Endothelial cell of umbilical vein (primary cell): ENCODE data around the gene NUCKS1. TPM values are rescaled to one million over a fixed set of nuclear protein-coding genes. Genes with fewer than 3 reads are reported as not detected.

Source experiments
- BruUV-seq: library from RNA; stranded (reverse); fragments of 400-500 nt; replicated peaks from 2 replicates; lab custom pipeline; 2021; lab: Mats Ljungman, UMichigan
- CTCF ChIA-PET: fragments of 300-600, 350-600 bp; sonication (Branson Sonifier 250); formaldehyde crosslinking; loops from one replicate; lab custom pipeline; 2021; ENCODE audit warnings: antibody characterized with exemption, inconsistent platforms; lab: Charles Lee
- POLR2A ChIA-PET: fragments of 300-600, 350-600 bp; sonication (Branson Sonifier 250); formaldehyde crosslinking; loops from one replicate; lab custom pipeline; 2021; ENCODE audit warnings: antibody characterized with exemption, inconsistent platforms; lab: Charles Lee
- DNase-seq: peaks from one replicate; pipeline ENCODE4 v3.0.0-alpha.2; 2011; ENCODE audit warnings: low read depth, low spot score
- FAIRE-seq: peaks from 2 replicates; lab custom pipeline; 2011; peaks lifted over from hg19 to GRCh38; lab: Jason Lieb, UNC
- H2AFZ ChIP-seq: 2 replicates; pipeline ENCODE4 v1.6.0; 2012; ENCODE audit warnings: low read depth, low read length, control low read depth, inconsistent platforms
- H3K27ac ChIP-seq: 2 replicates; pipeline ENCODE4 v1.5.1; 2011; ENCODE audit warnings: low read depth, mild to moderate bottlenecking, control low read depth, low read length, moderate library complexity; ENCODE audit not compliant: insufficient read depth
- H3K27me3 ChIP-seq, 2 experiments: 2 replicates each; pipeline versions ENCODE4 v1.6.0 to v1.6.1; 2011; ENCODE audit warnings: low read length in 2 of 2, mixed read lengths in 1 of 2; ENCODE audit not compliant: control insufficient read depth in 2 of 2, insufficient read depth in 2 of 2
- H3K36me3 ChIP-seq, 2 experiments: 2 replicates in 1 of 2; 3 replicates in 1 of 2; pipeline ENCODE4 v1.5.1; 2011; ENCODE audit warnings: low read length in 2 of 2, mild to moderate bottlenecking in 1 of 2, moderate library complexity in 1 of 2; ENCODE audit not compliant: control insufficient read depth in 2 of 2, insufficient read depth in 2 of 2; ENCODE audit errors: extremely low read depth in 1 of 2
- H3K4me1 ChIP-seq: 3 replicates; pipeline ENCODE4 v1.5.1; 2011; ENCODE audit warnings: mild to moderate bottlenecking, low read length; ENCODE audit not compliant: control insufficient read depth, insufficient read depth; ENCODE audit errors: extremely low read depth
- H3K4me2 ChIP-seq: 2 replicates; pipeline ENCODE4 v1.6.1; 2011; ENCODE audit warnings: low read length, control low read depth, mixed read lengths; ENCODE audit not compliant: insufficient read depth
- H3K4me3 ChIP-seq, 3 experiments: fragments of 200-600 bp in 1 of 3; sonication (generic), shearing (Covaris generic) in 1 of 3; replicated peaks in 1 of 3; 2 replicates each; pipeline ENCODE4 v1.5.1; 2011 to 2016; ENCODE audit warnings: control low read depth in 3 of 3, low read length in 3 of 3, mild to moderate bottlenecking in 2 of 3, inconsistent platforms in 1 of 3, low read depth in 1 of 3, moderate library complexity in 1 of 3; ENCODE audit not compliant: insufficient read depth in 1 of 3
- H3K79me2 ChIP-seq: 2 replicates; pipeline ENCODE4 v1.6.0; 2012; ENCODE audit warnings: low read length, inconsistent platforms; ENCODE audit not compliant: control insufficient read depth, insufficient read depth
- H3K9ac ChIP-seq: replicated peaks from 2 replicates; pipeline ENCODE3; 2011; ENCODE audit warnings: low read length, control low read depth; ENCODE audit not compliant: insufficient read depth; ENCODE audit errors: extremely low read depth
- H3K9me1 ChIP-seq: replicated peaks from 3 replicates; pipeline ENCODE4 v1.6.0; 2011; ENCODE audit warnings: mild to moderate bottlenecking, low read length; ENCODE audit not compliant: control insufficient read depth, insufficient read depth; ENCODE audit errors: extremely low read depth
- H3K9me3 ChIP-seq: replicated peaks from 2 replicates; pipeline ENCODE4 v1.5.1; 2012; ENCODE audit warnings: low read length, inconsistent platforms; ENCODE audit not compliant: control insufficient read depth, insufficient read depth
- H4K20me1 ChIP-seq: replicated peaks from 2 replicates; pipeline ENCODE3; 2011; ENCODE audit warnings: mild to moderate bottlenecking, low read length; ENCODE audit not compliant: control insufficient read depth, insufficient read depth; ENCODE audit errors: extremely low read depth
- CTCF ChIP-seq, 2 donors: IDR thresholded peaks; 1 replicate in 1 of 2; 2 replicates in 1 of 2; pipeline ENCODE4 v1.5.1; 2011; ENCODE audit warnings: low read length in 2 of 2, mild to moderate bottlenecking in 2 of 2, moderate library complexity in 2 of 2, control low read depth in 1 of 2, inconsistent platforms in 1 of 2, low read depth in 1 of 2; ENCODE audit not compliant: insufficient read depth in 1 of 2; ENCODE audit errors: extremely low read depth in 1 of 2
- EZH2 ChIP-seq: IDR thresholded peaks from 2 replicates; pipeline ENCODE4 v1.6.1; 2012; ENCODE audit warnings: borderline replicate concordance, low read depth, mild to moderate bottlenecking, moderate library complexity, low read length, inconsistent platforms; ENCODE audit not compliant: severe bottlenecking
- FOS ChIP-seq: IDR thresholded peaks from 2 replicates; pipeline ENCODE4 v1.6.1; 2011; ENCODE audit warnings: mild to moderate bottlenecking, low read length, moderate library complexity, borderline replicate concordance; ENCODE audit not compliant: insufficient read depth
- GATA2 ChIP-seq: IDR thresholded peaks from 2 replicates; pipeline ENCODE4 v1.7.0; 2011; ENCODE audit warnings: low read depth, mild to moderate bottlenecking, moderate library complexity, mixed read lengths, low read length; ENCODE audit not compliant: insufficient read length, insufficient read depth
- JUN ChIP-seq: IDR thresholded peaks from 2 replicates; pipeline ENCODE4 v1.6.1; 2011; ENCODE audit warnings: borderline replicate concordance, low read depth; ENCODE audit not compliant: insufficient read length, insufficient read depth
- MAX ChIP-seq: IDR thresholded peaks from 2 replicates; pipeline ENCODE4 v1.6.1; 2011; ENCODE audit not compliant: insufficient read depth, insufficient read length
- MYC ChIP-seq: IDR thresholded peaks from one replicate; pipeline ENCODE4 v1.6.1; 2011; ENCODE audit warnings: mild to moderate bottlenecking, low read depth, low read length
- POLR2A ChIP-seq: IDR thresholded peaks from 2 replicates; pipeline ENCODE4 v1.6.1; 2012; ENCODE audit warnings: low read depth, mild to moderate bottlenecking, control low read depth, low read length
- POLR2AphosphoS5 ChIP-seq: IDR thresholded peaks from 2 replicates; pipeline ENCODE4 v1.6.1; 2012; ENCODE audit warnings: low read depth, mild to moderate bottlenecking, control low read depth, low read length, moderate library complexity; ENCODE audit not compliant: insufficient read depth
- dilution Hi-C: fragments of 300-500 bp; cut with MboI; formaldehyde crosslinking; loops from one replicate; pipeline ENCODE4 v1.15.0; 2019; ENCODE audit warnings: low sequenced_read_pairs; ENCODE audit not compliant: extremely low pct_ligation_motif_present
- intact Hi-C: fragments of 100-400 bp; cut with micrococcal nuclease; formaldehyde crosslinking; loops from one replicate; pipeline ENCODE4 v1.10.0; 2022
- polyA plus RNA-seq, 4 experiments: library from polyadenylated mRNA; depleted of rRNA in 3 of 4; stranded (reverse) in 3 of 4; unstranded in 1 of 4; fragments of >200 nt; gene quantifications; 2 replicates each; pipeline versions ENCODE4 v1.2.1 to v1.2.3, GENCODE V29; 2011 to 2012; ENCODE audit warnings: missing spikeins in 1 of 4
- total RNA-seq: library from RNA; stranded (reverse); gene quantifications from 2 replicates; pipeline ENCODE4 v1.2.3, GENCODE V29; 2021

The NUCKS1 gene
- total and polyA plus RNA-seq, 2 donors (not counting 3 experiments of a cell fraction or from before 2014, with no cell fraction given), result 53.7 to 282 TPM

GRCh38 chr1:205687242-205687641 lies 62.7 kb downstream of the NUCKS1 start:
- no TSS peak for BruUV-seq

More at GRCh38 chr1:205687242-205687641, 62.7 kb downstream of the NUCKS1 start:
- dilution Hi-C loops, result no loop called here
- DNase-seq (no peak), FAIRE-seq (no peak)
- Histone ChIP-seq H3K27ac (no peak overlapping the region), H4K20me1 (no peaks in the 10 kb centered on the region), H2AFZ (no peak overlapping the region), H3K9ac (no peak overlapping the region), H3K27me3 (peaks cover 0 to 2% of the 10 kb centered on the region in 2 experiments), H3K4me1 (no peaks in the 10 kb centered on the region), H3K79me2 (no peaks in the 10 kb centered on the region), H3K36me3 (no peaks in the 10 kb centered on the region), H3K9me1 (no peaks in the 10 kb centered on the region), H3K9me3 (no peaks in the 10 kb centered on the region), H3K4me3 (no peak overlapping the region), H3K4me2 (no peak overlapping the region)
- intact Hi-C loops, result no loop called here
- CTCF ChIA-PET, result interaction anchor here (1.4 to 3.8 kb wide), 4 partner anchors 9 to 29 kb away, joined by 4 to 20 read pairs (median 7); no protein-coding TSS in a partner anchor
- TF ChIP-seq MAX, result no peak
- TF ChIP-seq FOS, result no peak
- TF ChIP-seq GATA2, result no peak
- TF ChIP-seq POLR2A, result no peak
- TF ChIP-seq EZH2, result no peak
- no peak for TF ChIP-seq POLR2AphosphoS5
- no peak for TF ChIP-seq MYC
- TF ChIP-seq CTCF (IDR thresholded peaks at IDR 0.05; ENCODE audit: extremely low read depth in 1 of 2, insufficient read depth in 1 of 2, low read depth in 1 of 2, low read length in 2 of 2), result no peak
- no peak for TF ChIP-seq JUN
- POLR2A ChIA-PET, result no interaction called here
